ENCODE measurements around the gene ARTN.

ARTN gene

DNA sequence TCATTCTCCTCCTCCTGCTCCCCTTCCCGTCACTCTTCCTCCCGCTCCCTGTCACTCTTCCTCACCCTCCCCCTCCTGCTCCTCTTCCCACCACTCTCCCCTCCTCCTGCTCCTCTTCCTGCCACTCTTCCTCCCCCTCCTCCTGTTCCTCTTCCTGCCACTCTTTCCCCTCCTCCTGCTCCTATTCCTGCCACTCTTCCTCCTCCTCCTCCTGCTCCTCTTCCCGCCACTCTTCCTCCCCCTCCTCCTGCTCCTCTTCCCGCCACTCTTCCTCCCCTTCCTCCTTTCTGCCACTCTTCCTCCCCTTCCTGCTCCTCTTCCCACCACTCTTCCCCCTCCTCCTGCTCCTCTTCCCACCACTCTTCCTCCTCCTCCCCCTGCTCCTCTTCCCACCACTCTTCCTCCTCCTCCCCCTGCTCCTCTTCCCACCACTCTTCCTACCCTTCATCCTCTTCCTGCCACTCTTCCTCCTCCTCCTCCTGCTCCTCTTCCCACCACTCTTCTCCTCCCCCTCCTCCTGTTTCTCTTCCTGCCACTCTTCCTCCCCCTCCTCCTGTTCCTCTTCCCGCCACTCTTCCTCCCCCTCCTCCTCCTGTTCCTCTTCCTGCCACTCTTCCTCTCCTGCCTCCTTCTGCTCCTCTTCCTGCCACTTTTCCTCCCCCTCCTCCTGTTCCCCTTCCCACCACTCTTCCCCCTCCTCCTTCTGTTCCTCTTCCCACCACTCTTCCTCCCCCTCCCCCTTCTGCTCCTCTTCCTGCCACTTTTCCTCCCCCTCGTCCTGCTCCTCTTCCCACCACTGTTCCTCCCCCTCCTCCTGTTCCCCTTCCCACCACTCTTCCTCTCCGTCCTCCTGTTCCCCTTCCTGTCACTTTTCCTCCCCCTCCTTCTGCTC lies 28.7 kb upstream of the ARTN start:
- no peaks in the 10 kb centered on the region for H3K4me1 ChIP-seq (ENCODE audit: control insufficient read depth, insufficient read depth, low read length, poor library complexity, severe bottlenecking)
- no peaks in the 10 kb centered on the region for H3K9me3 ChIP-seq (ENCODE audit: control insufficient read depth, low read length)
- H3K36me3 ChIP-seq (ENCODE audit: control insufficient read depth, insufficient read depth, low read length) = no peaks in the 10 kb centered on the region
- DNase-seq = no peak
- H3K27me3 ChIP-seq (replicated peaks; ENCODE audit: control insufficient read depth, insufficient read depth, low read length, poor library complexity, severe bottlenecking) = no peaks in the 10 kb centered on the region
- no peak overlapping the region for H3K27ac ChIP-seq (ENCODE audit: insufficient read depth, low read length, poor library complexity, severe bottlenecking)
- no peak overlapping the region for H3K4me3 ChIP-seq (ENCODE audit: insufficient read depth, low read depth, low read length, poor library complexity, severe bottlenecking)

DNA sequence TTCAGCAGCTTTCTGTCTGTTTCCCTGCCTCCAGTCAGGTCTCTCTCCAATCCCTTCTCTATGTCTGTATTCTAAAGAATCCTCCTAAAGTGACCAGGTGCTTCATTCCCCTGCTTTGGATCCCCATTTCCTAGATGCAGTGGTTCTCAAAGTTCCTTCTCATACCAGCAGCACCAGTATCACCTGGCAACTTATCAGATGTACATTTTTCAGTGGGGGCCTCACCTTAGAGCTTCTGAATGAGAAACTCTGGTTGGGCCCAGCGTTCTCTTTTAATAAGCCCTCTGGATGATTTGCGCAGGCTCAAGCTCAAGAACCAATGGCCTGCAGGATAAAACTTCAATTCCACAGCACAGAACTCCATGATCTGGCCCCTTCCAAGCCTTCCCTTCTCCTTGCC lies 25.4 kb upstream of the ARTN start:
- H3K27ac ChIP-seq (ENCODE audit: insufficient read depth, low read length, poor library complexity, severe bottlenecking) = no peak overlapping the region
- H3K4me1 ChIP-seq (ENCODE audit: control insufficient read depth, insufficient read depth, low read length, poor library complexity, severe bottlenecking) = no peaks in the 10 kb centered on the region
- H3K4me3 ChIP-seq (ENCODE audit: insufficient read depth, low read depth, low read length, poor library complexity, severe bottlenecking) = no peak overlapping the region
- H3K27me3 ChIP-seq (replicated peaks; ENCODE audit: control insufficient read depth, insufficient read depth, low read length, poor library complexity, severe bottlenecking) = no peaks in the 10 kb centered on the region
- no peaks in the 10 kb centered on the region for H3K36me3 ChIP-seq (ENCODE audit: control insufficient read depth, insufficient read depth, low read length)
- no peak for DNase-seq
- H3K9me3 ChIP-seq (ENCODE audit: control insufficient read depth, low read length) = no peaks in the 10 kb centered on the region

DNA sequence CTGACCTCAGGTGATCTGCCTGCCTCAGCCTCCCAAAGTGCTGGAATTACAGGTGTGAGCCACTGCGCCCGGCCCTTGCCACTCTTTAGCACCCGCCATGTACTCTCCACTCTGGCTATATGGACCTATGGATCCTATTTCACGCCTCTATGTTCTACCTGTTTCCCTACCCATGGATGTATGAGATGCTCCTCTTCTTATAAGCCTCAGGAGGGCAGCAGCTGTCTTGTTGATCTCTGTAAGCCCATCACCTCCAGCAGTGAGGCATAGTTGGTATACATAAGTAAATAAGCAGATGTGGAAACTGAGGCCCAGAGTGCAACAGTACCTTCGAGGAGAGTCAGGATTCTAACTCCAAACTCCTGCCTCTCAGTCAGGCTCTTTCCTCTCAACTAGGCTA lies 24.7 kb upstream of the ARTN start:
- Histone ChIP-seq H3K27me3 (replicated peaks; ENCODE audit: control insufficient read depth, insufficient read depth, low read length, poor library complexity, severe bottlenecking) (no peaks in the 10 kb centered on the region), H3K9me3 (ENCODE audit: control insufficient read depth, low read length) (no peaks in the 10 kb centered on the region), H3K36me3 (ENCODE audit: control insufficient read depth, insufficient read depth, low read length) (no peaks in the 10 kb centered on the region), H3K4me3 (ENCODE audit: insufficient read depth, low read depth, low read length, poor library complexity, severe bottlenecking) (no peak overlapping the region), H3K27ac (ENCODE audit: insufficient read depth, low read length, poor library complexity, severe bottlenecking) (no peak overlapping the region), H3K4me1 (ENCODE audit: control insufficient read depth, insufficient read depth, low read length, poor library complexity, severe bottlenecking) (no peaks in the 10 kb centered on the region)
- no peak for DNase-seq

DNA sequence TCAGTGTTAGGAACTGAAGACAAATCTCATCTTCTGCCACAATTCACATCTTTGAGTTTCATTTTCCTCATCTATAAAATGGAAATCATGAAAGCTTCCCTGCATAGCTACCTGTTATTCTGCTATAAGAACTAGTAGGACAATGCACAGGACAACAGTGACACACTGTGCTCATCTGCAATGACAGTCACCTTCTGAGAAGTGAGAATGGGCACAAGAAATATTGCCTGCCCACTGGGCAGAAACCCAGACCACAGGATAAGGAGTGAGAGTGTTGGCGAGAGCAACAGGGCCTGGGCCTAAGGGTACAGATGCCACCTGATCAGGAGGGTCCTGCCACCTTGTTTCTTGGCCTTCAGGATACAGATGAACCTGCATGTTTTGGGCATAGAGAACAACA lies 23.3 kb upstream of the ARTN start:
- Histone ChIP-seq H3K27me3 (replicated peaks; ENCODE audit: control insufficient read depth, insufficient read depth, low read length, poor library complexity, severe bottlenecking) (no peaks in the 10 kb centered on the region), H3K27ac (ENCODE audit: insufficient read depth, low read length, poor library complexity, severe bottlenecking) (no peak overlapping the region), H3K4me3 (ENCODE audit: insufficient read depth, low read depth, low read length, poor library complexity, severe bottlenecking) (no peak overlapping the region), H3K36me3 (ENCODE audit: control insufficient read depth, insufficient read depth, low read length) (no peaks in the 10 kb centered on the region), H3K4me1 (ENCODE audit: control insufficient read depth, insufficient read depth, low read length, poor library complexity, severe bottlenecking) (no peaks in the 10 kb centered on the region), H3K9me3 (ENCODE audit: control insufficient read depth, low read length) (no peaks in the 10 kb centered on the region)
- DNase-seq = no peak

DNA sequence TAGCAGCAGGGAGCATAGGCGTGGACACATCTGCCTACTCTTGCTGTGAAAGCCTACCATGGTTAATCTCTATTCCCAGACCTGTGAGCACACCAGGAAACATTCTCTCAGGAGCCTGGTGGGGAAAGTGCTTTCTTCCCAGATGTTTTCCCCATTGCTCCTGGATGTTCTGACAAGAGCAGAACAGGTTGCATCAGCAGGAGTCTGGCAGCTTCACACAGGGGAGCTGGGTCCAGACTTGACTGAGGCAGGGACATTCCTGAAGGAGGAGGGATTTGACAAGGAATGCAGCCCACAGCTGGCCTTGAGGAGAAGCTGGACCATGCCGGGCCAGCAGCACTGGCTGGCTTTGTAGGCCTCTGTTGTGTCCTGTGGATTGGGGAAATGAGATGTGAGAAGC lies 21.0 kb upstream of the ARTN start:
- H3K36me3 ChIP-seq (ENCODE audit: control insufficient read depth, insufficient read depth, low read length) = no peaks in the 10 kb centered on the region
- no peaks in the 10 kb centered on the region for H3K9me3 ChIP-seq (ENCODE audit: control insufficient read depth, low read length)
- no peaks in the 10 kb centered on the region for H3K27me3 ChIP-seq (replicated peaks; ENCODE audit: control insufficient read depth, insufficient read depth, low read length, poor library complexity, severe bottlenecking)
- no peaks in the 10 kb centered on the region for H3K4me1 ChIP-seq (ENCODE audit: control insufficient read depth, insufficient read depth, low read length, poor library complexity, severe bottlenecking)
- no peak overlapping the region for H3K4me3 ChIP-seq (ENCODE audit: insufficient read depth, low read depth, low read length, poor library complexity, severe bottlenecking)
- DNase-seq = no peak
- H3K27ac ChIP-seq (ENCODE audit: insufficient read depth, low read length, poor library complexity, severe bottlenecking) = no peak overlapping the region

DNA sequence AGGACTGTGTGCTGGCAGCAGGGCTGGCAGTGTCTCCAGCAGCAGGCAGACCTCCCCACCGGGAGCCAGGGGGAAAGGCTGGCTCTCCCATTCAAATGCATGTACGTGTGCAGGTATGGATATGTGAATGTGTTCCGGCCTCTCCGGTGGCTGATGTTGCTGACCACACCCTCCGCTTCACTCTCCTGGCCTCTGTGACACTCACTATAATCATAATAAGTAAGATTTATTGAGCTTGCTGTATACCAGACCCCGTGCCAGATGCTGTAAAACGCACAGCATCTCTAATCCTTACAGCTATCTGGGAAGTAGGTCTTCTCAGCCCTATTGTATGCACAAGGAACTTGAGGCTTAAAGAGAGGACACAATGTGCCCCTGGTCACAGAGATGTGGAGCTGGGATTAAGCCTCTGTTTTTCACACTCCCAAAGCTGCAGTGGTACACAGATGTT lies 20.5 kb upstream of the ARTN start:
- Histone ChIP-seq H3K27me3 (replicated peaks; ENCODE audit: control insufficient read depth, insufficient read depth, low read length, poor library complexity, severe bottlenecking) (no peaks in the 10 kb centered on the region), H3K36me3 (ENCODE audit: control insufficient read depth, insufficient read depth, low read length) (no peaks in the 10 kb centered on the region), H3K4me3 (ENCODE audit: insufficient read depth, low read depth, low read length, poor library complexity, severe bottlenecking) (no peak overlapping the region), H3K9me3 (ENCODE audit: control insufficient read depth, low read length) (no peaks in the 10 kb centered on the region), H3K27ac (ENCODE audit: insufficient read depth, low read length, poor library complexity, severe bottlenecking) (no peak overlapping the region), H3K4me1 (ENCODE audit: control insufficient read depth, insufficient read depth, low read length, poor library complexity, severe bottlenecking) (no peaks in the 10 kb centered on the region)
- DNase-seq = no peak

DNA sequence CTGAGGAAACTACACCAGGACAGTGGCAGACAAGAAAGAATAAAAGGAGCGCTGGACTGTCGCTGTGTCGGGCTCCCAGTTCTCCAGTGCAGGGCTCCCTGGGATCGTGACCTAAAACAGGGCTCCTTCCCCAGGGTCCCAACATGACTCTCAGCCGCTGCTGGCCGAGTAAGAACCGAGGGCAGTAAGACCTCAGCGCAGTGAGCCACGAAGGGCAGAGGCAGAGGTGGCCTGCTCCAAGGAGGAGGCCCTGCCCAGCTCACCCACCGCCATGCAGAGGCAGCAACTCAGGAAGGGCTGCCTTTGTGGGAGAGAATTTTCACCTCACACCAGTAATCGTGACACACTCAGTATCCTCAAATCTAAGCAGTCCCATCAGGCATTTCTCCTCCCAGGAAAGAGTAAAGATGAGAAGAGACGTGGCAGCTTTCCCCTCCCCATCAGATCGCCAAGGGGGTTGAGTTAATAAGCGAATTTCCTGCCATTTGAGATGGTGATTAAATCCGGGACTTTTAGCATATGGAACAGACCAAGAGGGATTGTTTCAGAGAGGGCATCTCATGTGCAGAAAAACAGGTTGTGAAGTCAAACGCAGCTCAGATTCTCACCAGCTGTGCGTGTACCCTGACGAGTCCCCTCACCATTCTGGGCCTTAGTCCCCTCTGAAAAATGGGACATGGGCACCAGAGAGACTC lies 19.8 kb upstream of the ARTN start:
- no peaks in the 10 kb centered on the region for H3K36me3 ChIP-seq (ENCODE audit: control insufficient read depth, insufficient read depth, low read length)
- H3K27ac ChIP-seq (ENCODE audit: insufficient read depth, low read length, poor library complexity, severe bottlenecking) = no peak overlapping the region
- no peaks in the 10 kb centered on the region for H3K27me3 ChIP-seq (replicated peaks; ENCODE audit: control insufficient read depth, insufficient read depth, low read length, poor library complexity, severe bottlenecking)
- H3K4me1 ChIP-seq (ENCODE audit: control insufficient read depth, insufficient read depth, low read length, poor library complexity, severe bottlenecking) = no peaks in the 10 kb centered on the region
- no peak for DNase-seq
- no peak overlapping the region for H3K4me3 ChIP-seq (ENCODE audit: insufficient read depth, low read depth, low read length, poor library complexity, severe bottlenecking)
- H3K9me3 ChIP-seq (ENCODE audit: control insufficient read depth, low read length) = no peaks in the 10 kb centered on the region

DNA sequence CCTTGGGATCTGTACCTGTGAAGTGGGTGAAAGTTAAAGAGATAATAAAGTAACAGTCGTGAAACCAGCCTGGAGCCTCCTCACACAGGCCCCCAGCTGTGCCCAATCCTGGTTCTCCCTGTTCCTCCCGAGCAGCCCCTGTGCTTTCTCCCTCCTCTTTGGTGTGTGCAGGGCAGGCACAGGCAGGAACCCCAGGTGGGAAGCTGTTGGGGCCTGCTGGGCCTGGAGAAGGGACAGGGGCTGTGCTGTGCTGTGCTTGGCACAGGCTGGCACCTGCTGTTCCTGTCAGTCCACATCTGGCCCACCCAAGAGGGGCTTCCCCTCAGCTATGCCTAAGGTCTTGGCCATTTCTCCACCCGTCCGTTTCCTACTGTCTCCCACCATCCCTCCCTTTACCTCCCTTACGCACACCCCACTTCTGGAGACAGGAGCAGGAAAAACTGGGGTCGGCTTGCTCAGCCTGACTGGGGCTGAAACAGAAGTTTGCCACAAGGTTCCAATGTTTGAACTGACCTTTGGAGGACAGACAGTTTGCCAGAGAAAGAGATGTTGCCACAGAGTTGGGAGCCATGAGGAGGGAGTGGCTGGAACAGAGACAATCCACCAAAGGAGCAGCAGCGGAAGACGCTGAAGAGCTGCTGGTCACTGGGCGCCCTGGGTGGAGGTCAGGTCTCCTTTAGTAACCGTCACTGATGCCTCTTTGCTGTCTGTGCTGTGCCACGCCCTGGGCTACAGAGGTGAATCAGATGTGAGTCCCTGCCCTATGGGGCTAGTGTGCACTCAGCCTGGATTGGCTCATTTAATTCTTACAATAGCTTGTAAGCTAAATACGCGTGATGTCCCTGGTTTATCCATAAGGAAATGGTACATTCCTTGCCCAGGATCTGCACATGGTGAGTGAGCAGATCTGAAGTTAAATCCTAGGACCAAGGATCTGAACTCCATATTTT lies 18.8 kb upstream of the ARTN start:
- no peaks in the 10 kb centered on the region for H3K4me1 ChIP-seq (ENCODE audit: control insufficient read depth, insufficient read depth, low read length, poor library complexity, severe bottlenecking)
- no peak overlapping the region for H3K4me3 ChIP-seq (ENCODE audit: insufficient read depth, low read depth, low read length, poor library complexity, severe bottlenecking)
- no peaks in the 10 kb centered on the region for H3K36me3 ChIP-seq (ENCODE audit: control insufficient read depth, insufficient read depth, low read length)
- DNase-seq = no peak
- H3K27ac ChIP-seq (ENCODE audit: insufficient read depth, low read length, poor library complexity, severe bottlenecking) = no peak overlapping the region
- no peaks in the 10 kb centered on the region for H3K27me3 ChIP-seq (replicated peaks; ENCODE audit: control insufficient read depth, insufficient read depth, low read length, poor library complexity, severe bottlenecking)
- no peaks in the 10 kb centered on the region for H3K9me3 ChIP-seq (ENCODE audit: control insufficient read depth, low read length)

DNA sequence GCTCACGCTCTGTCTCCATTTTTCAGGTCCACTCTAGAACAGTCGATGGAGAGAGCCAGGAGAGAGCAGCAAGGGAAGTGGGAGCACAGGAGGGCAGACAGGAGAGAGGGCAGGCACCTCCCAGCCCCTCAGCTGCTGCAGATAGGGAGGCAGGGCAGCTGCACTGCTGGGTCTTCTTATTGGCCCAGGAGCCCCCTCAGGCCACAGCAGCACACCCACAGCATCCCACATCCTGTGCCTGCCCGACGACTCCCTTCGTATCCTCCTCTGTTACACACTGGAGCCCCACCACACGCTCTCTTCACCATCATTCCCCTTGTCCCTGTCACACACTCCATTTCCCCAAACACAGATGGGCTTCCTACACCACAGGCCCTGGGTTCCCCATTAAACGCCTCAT lies 13.7 kb upstream of the ARTN start:
- H3K36me3 ChIP-seq (ENCODE audit: control insufficient read depth, insufficient read depth, low read length) = no peaks in the 10 kb centered on the region
- no peaks in the 10 kb centered on the region for H3K4me1 ChIP-seq (ENCODE audit: control insufficient read depth, insufficient read depth, low read length, poor library complexity, severe bottlenecking)
- DNase-seq = no peak
- no peak overlapping the region for H3K27ac ChIP-seq (ENCODE audit: insufficient read depth, low read length, poor library complexity, severe bottlenecking)
- no peaks in the 10 kb centered on the region for H3K27me3 ChIP-seq (replicated peaks; ENCODE audit: control insufficient read depth, insufficient read depth, low read length, poor library complexity, severe bottlenecking)
- H3K4me3 ChIP-seq (ENCODE audit: insufficient read depth, low read depth, low read length, poor library complexity, severe bottlenecking) = no peak overlapping the region
- no peaks in the 10 kb centered on the region for H3K9me3 ChIP-seq (ENCODE audit: control insufficient read depth, low read length)

Data from effector memory CD4-positive, alpha-beta T cell (primary cell).